CD4-positive, alpha-beta T cell treated with Interleukin-12 subunit alpha and Interleukin-12 subunit beta, for 1 hour (primary cell): Measurements from ENCODE around the gene TSEN54.
"Not testable (repeated sequence)": the region's sequence is repeated elsewhere in the genome, so short reads cannot be mapped to it uniquely, and the experiment has no call there.

Experiments
- DNase-seq: peaks from one replicate; pipeline ENCODE4 v3.0.0-alpha.2; 2020

TSEN54 gene

DNA sequence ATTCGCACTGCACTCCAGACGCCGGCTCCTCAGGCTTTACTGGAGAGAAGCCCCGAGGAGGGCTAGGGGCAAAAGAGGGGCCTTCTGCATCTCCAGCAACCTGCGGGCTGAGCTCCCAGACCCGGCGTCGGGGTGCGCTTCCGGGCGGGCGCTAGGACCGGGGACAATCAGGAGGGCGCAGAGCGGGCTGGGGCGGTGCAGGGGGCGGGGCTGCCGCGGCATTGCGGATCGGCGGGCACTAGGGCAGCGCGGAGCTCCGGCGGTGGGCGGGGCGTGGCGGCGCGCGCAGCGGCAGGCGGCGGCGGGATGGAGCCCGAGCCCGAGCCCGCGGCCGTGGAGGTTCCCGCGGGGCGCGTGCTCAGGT is at the start of gene TSEN54:
Gene TSEN54, plus strand, starts transcription at position 274 of the 364 bp plus-strand sequence. Its CDS starts 33 bp downstream, at position 307.
- DNase-seq: peak; percentile 95

GRCh38 chr17:75468291-75468754 is 48.0 kb upstream of the TSEN54 start:
- no peak for DNase-seq

DNA sequence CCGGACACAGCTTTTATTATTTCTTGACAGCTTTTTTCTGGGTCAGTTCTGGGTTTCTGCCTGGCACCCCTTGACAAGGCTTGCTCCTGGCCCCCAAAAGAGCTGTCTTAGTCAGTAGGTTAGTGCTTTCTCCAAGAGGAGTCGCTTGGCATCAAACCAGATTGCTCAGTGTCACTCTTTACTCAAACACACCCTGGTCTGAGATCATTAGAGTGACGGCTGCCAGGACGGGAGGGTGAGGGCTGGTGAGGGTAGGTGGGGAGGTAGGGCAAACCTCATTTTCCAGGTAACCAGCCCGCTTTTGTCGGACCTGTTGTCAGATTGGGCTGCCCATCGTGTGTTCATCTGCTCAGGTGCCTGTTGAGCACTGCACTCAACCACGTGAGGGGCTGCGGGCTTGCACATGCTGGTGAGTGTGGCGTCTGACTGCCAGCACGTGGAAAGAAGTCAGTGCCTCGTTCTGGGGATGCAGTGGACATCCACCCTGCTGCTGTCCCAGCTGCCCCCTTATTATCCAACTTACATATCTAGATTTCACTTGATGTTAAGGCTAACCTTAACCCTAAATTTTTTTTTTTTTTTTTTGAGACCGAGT is 47.5 kb upstream of the TSEN54 start:
- DNase-seq: no peak

GRCh38 chr17:75471207-75471606 is 45.1 kb upstream of the TSEN54 start:
- DNase-seq: no peak

GRCh38 chr17:75472119-75472518 is 44.2 kb upstream of the TSEN54 start:
- DNase-seq: no peak

- no peak for DNase-seq
These were observed 43.1 kb upstream of the TSEN54 start for GRCh38 chr17:75473246-75473645.

DNA sequence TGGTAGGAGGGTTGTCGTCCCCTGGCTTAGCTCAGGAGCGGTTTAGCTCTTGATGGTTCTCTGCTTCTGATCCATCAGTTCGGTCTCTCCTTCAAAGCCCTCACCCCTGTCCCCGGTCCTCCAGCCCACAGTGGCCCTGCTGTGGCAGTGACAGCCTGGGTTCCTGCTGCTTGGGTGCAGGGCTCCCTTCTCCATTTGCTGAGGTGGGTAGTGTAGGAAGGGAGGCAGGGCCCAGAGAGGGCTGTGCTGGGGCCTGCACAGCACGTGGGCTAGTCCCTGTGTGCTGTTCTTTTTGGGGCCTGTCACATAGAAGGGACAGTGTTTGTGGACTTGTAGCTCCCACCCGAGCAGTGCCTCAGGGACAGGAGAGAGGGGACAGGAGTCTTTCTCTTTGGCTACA is 41.6 kb upstream of the TSEN54 start:
- no peak for DNase-seq

- DNase-seq: no peak
These were observed 41.0 kb upstream of the TSEN54 start for GRCh38 chr17:75475144-75475835.

DNA sequence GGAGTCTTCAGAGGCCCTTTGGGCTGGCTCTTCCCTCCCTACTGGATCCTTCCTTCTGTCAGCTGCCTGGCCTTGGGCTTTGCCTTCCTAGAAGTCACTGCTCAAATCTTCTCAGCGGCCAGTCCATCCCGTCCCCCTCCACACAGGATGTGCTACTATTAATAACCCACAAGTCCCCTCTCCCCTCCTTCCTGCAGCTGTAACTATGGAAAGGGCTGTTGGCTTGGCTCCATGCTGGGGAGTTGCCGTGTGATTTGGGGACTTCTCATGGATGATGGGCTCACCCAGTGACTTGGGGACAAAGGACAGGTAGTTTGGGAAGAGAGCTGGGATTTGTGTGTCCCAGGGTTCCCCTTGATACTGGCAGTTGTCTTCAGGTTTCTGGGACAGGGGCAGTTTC is 40.5 kb upstream of the TSEN54 start:
- DNase-seq: no peak

GRCh38 chr17:75476271-75476671 is 40.1 kb upstream of the TSEN54 start:
- DNase-seq: no peak

- DNase-seq: no peak
These were observed 39.4 kb upstream of the TSEN54 start for GRCh38 chr17:75476752-75477489.

GRCh38 chr17:75477490-75477862 is 38.9 kb upstream of the TSEN54 start:
- not testable (repeated sequence) for DNase-seq

DNA sequence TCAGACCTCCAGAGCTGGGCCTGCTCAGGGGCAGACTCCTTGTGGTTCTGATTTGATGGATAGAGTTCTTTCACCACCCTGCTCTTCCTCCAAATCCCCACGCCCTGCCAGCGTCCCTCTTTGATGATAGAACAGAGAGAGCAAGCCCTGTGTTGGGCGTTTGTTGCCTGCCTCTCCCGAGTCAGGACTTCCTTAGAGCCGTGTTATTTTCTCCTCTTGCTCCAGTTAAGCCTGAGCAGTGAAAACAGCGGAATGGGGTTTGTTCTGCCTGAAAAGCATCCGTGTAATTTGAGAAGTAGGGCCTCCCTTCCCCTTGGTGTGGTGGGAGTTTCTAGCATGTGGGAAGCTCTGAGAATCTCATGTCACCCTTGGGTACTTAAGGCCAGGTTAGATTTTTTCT is 37.8 kb upstream of the TSEN54 start:
- DNase-seq: no peak

GRCh38 chr17:75480281-75480680 is 36.0 kb upstream of the TSEN54 start:
- no peak for DNase-seq

DNA sequence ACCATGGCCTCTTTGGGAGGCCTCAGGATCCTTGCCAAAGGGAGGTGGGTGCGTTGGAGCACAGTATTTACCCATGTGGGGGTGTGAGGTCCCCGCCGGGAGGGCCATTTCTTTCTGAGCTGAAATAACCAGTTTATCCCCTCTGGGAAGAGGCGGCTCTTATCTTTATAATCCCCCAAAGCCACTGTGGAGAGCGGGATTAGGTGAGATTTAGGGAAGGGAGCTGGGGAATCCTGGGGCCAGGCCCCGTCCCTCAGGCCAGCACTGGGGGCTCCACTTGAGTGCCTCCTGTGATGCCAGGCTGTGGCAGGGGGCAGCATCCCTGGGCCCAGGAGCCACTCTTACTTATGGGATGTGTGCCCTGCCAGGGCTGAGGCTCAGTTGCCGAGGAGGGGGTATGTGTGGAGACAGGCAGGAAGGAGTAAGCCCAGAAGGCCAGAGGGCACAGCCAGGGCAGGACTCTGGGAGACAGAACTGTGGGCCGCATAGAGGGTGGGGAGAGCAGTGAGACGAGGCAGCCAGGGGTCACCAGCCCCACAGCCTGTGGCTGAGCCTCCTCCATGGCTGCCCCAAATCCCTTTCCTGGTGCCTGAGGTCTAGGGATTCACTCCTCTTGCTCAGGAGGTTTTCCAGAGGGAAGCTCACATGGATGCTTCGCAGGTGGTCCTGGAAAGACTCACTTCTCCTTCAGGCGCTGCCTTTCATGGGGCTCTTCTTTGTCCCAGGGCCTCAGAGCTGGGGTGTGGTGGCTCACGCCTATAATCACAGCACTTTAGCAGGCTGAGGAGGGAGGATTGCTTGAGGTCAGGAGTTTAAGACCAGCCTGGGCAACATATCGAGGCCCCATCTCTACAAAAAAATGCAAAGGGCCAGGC is 34.9 kb upstream of the TSEN54 start:
- no peak for DNase-seq

DNA sequence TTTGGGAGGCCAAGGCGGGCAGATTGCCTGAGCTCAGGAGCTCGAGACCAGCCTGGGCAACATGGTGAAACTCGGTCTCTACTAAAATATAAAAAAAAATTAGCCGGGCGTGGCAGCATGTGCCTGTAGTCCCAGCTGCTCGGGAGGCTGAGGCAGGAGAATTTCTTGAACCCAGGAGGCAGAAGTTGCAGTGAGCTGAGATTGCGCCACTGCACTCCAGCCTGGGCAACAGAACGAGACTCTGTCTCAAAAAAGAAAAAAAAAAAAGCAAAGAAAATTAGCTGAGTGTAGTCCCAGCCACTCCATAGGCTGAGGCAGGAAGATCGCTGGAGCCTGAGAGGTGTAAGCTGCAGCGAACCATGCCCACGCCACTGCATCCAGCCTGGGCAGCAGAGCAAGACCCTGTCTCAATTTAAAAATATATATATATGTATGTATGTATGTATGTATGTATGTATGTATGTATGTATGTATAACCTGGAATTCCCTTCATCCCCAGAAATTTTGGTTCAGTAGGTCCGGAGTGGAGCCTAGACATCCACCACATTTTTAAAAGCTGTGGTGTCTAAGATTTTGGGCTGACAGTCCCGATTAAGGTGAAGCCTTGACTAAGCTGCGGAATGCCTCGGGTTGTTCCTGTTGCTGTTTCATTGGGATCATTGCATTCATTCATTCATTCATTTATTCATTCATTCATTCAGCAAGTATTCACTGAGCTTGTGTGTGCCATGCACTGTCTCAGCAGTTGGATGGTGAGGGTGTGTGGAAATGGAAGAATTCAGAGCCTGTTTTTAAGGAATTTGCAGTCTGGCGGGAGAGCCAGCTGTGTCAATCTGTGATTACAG is 34.0 kb upstream of the TSEN54 start:
- DNase-seq: no peak

- no peak for DNase-seq
These were observed 30.6 kb upstream of the TSEN54 start for GRCh38 chr17:75485688-75486087.

DNA sequence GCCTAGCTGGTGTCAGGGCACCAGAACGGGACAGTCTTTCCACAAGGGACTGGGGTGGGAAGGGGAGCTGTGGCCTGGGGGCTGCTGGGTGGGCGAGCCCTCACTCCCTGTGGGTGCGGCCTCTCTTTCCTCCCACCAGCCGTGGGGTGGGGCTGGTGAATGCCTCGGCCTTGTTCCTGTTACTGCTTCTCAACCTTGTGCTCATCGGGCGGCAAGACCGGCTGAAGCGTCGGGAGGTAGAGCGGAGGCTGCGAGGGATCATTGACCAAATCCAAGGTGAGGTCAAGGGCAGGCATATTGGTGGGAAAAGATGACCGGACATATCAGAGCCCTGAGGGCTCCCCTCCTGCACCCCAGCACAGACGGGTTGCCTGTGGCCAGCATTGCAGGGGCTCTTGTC is 30.2 kb upstream of the TSEN54 start:
- DNase-seq: no peak

DNA sequence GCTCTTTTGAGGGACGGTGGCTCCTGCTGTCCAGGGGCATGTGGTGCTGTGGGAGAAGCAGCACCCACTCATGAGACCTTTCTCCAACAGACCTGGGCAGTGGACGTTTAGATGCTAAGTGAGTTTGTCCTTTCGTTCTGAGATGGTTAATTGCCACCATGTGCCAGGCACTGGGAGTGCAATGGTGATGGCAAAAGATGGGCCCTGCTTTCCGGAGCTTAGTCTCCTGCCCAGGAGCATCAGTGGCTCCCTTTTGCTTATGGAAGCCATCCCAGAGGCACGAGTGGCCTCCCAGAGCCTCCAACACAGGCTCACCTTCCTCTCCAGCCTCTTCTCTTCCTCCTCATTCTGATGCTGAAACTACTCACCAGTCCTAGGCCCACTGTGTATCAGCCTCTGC is 29.4 kb upstream of the TSEN54 start:
- DNase-seq: no peak

DNA sequence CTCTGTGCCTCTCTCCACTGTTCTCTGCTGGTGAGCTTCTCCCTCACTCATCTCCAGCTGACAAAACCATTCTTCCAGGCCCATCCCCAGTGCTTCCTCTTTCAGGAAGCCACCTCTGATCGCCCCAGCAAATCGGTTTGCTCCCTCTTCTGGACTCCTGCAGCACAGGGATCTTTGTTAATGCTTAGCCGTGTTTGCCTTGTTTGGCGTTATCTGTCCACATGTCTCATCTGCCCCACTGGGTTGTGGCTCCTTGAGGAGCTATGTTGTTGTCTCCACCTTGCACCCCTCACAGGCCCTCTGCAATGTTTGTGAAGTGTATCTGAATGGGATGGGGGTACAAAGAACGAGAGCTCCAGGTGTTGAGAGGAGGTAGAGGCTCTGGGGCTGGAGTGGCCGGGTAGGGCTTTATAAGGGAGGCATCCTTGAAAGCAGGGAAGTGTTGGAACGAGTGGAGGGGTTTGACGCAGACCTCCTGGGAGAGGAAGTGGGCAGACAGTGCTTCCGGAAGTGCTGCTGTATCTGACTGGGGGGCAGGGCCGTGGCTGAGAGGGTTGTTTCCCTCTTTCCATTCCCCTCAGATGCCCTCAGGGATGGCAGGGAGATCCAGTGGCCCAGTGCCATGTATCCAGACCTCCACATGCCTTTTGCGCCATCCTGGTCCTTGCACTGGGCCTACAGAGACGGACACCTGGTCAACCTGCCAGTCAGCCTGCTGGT is 28.8 kb upstream of the TSEN54 start:
- peak; percentile 55 for DNase-seq

DNA sequence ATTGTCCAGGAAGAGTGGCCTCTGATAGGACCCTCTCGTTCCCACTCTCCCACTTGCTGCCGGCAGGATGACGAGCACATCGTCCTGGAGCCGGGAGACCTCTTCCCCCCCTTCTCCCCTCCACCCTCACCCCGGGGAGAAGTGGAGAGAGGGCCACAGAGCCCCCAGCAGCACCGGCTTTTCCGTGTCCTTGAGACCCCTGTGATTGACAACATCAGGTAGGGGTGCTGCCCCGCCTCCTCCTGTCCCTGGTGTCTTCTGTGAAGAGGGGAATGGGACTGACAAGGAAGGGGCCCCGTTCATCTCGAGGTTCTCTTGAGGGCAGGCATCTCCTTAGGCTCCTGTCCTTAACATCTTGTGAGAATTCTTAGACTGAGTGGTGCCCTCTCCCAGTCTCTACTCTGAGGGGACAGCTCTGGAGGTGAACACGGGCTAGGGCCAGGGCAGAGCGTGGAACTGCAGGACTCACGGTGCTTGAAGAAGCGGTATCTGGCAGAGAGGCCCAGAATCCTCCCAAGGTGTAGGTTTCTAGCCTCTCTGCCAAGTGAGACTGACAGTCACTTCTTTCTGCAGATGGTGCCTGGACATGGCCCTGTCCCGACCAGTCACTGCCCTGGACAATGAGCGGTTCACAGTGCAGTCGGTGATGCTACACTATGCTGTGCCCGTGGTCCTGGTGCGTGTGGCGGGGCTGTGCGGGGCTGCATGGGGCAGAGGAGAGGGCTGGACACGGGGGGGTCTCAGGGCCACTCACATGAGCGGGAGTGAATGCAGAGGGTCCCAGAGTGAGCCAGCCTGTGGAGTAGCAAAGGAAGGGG is 27.4 kb upstream of the TSEN54 start:
- DNase-seq: no peak
